Prostate gland (tissue), 2 donors: ENCODE results near the gene SLN.

ENCODE experiments used
- POLR2A ChIP-seq: fragments of 450-650 bp; IDR thresholded peaks from one replicate; pipeline ENCODE4 v1.6.1; 2016; ENCODE audit warnings: antibody characterized with exemption, mild to moderate bottlenecking
- TF ChIP-seq, protein P1 (sequence below), 4 experiments: fragments of 200-600 bp in 2 of 4; fragments of 450-650 bp in 2 of 4; sonication (generic) in 2 of 4; IDR thresholded peaks; 1 replicate in 3 of 4; 2 replicates in 1 of 4; pipeline ENCODE4 v1.5.1; 2016 to 2019; ENCODE audit warnings: antibody characterized with exemption in 4 of 4, mild to moderate bottlenecking in 2 of 4, moderate library complexity in 2 of 4

DNA sequence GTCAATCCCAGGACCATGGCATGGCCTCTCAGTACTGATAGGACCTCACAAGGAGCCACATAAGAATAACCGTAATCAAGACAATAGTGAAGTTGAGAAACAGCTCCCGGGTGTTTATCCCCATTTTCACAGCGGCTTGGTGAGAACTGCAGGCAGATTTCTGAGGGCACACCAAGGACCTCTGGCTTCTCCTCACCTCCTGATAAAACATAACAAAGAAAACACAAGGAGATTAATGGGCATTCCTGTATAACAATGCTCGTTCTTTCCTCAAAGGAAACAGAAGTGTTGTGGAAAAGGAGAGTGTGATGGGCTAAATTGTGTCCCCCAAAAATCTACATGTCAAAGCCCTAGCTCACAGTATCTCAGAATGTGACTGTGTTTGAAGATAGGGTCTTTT lies 4.0 kb downstream of the SLN start:
- TF ChIP-seq, protein P1, sequence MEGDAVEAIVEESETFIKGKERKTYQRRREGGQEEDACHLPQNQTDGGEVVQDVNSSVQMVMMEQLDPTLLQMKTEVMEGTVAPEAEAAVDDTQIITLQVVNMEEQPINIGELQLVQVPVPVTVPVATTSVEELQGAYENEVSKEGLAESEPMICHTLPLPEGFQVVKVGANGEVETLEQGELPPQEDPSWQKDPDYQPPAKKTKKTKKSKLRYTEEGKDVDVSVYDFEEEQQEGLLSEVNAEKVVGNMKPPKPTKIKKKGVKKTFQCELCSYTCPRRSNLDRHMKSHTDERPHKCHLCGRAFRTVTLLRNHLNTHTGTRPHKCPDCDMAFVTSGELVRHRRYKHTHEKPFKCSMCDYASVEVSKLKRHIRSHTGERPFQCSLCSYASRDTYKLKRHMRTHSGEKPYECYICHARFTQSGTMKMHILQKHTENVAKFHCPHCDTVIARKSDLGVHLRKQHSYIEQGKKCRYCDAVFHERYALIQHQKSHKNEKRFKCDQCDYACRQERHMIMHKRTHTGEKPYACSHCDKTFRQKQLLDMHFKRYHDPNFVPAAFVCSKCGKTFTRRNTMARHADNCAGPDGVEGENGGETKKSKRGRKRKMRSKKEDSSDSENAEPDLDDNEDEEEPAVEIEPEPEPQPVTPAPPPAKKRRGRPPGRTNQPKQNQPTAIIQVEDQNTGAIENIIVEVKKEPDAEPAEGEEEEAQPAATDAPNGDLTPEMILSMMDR (IDR thresholded peaks at IDR 0.05): no peak
- no peak for TF ChIP-seq POLR2A
